ENCODE data around the gene IVD. TPM values are rescaled to one million over a fixed set of nuclear protein-coding genes. Genes with fewer than 3 reads are reported as not detected.

The IVD gene
- total and polyA plus RNA-seq, 9 of the 15 experiments (the other 6 are each of a cell fraction or from before 2014, with no cell fraction given): 0.15 to 4.5 (median 2.4) TPM

- Histone ChIP-seq H3K9me3 (replicated peaks; ENCODE audit: control insufficient read depth, insufficient read depth, low read depth, low read length) (no peaks in the 10 kb centered on the region), H3K36me3 (ENCODE audit: control insufficient read depth, insufficient read depth, low read length) (no peaks in the 10 kb centered on the region), H3K9me1 (ENCODE audit: control insufficient read depth, insufficient read depth, low read length) (no peaks in the 10 kb centered on the region), H3K27ac (ENCODE audit: extremely low read depth, low read depth, low read length) (no peak overlapping the region), H4K20me1 (replicated peaks; ENCODE audit: control insufficient read depth, insufficient read depth, low read length) (no peaks in the 10 kb centered on the region), H3K9ac (ENCODE audit: insufficient read depth in 1 of 2, low read depth in 2 of 2, low read length in 2 of 2) (peak overlapping the region; percentile 58 to 93; a peak in 3 of 4 replicates), H3K27me3 (ENCODE audit: control insufficient read depth in 2 of 2, insufficient read depth in 2 of 2, low read length in 2 of 2) (peaks cover 0 to 16% of the 10 kb centered on the region in 2 experiments; a peak in 3 of 5 replicates), H2AFZ (ENCODE audit: low read depth, low read length) (peak overlapping the region; percentile 100), H3K79me2 (ENCODE audit: control insufficient read depth, insufficient read depth, low read length) (no peaks in the 10 kb centered on the region), H3K4me1 (replicated peaks in 1 of 2; ENCODE audit: control insufficient read depth in 2 of 2, insufficient read depth in 2 of 2, low read length in 2 of 2) (peaks cover 9 to 42% of the 10 kb centered on the region in 2 experiments), H3K4me3 (no peak overlapping the region), H3K4me2 (ENCODE audit: insufficient read depth, low read length) (no peak overlapping the region)
- 76% methylated on average over 21 of the region's 24 CpGs for WGBS (ENCODE audit: insufficient coverage, low coverage, missing lambda C conversion rate)
- in situ Hi-C loops (cut with MboI): no loop called here
- no peak for DNase-seq (ENCODE audit: extremely low read depth in 1 of 4, low spot score in 3 of 4)
- ChIA-PET CTCF (ENCODE audit: low intra/inter-chr PET ratio) (interaction anchor here (0.7 to 3.6 kb wide), 4 partner anchors 8 to 151 kb away, joined by 3 to 23 read pairs (median 6); no protein-coding TSS in a partner anchor), POLR2A (interaction anchor here (0.8 to 1.4 kb wide), 3 partner anchors 11 to 96 kb away, joined by 3 to 5 read pairs (median 3); no protein-coding TSS in a partner anchor)
- no peak for FAIRE-seq
- intact Hi-C loops (cut with micrococcal nuclease): no loop called here
- TF ChIP-seq NR3C1 (CRISPR knock-in tag; IDR thresholded peaks at IDR 0.05): 0 out of 2 replicates have a peak, but pooled peaks have one; percentile 1
- TF ChIP-seq CTCFL (IDR thresholded peaks at IDR 0.05; ENCODE audit: borderline replicate concordance, insufficient read depth, low read depth, low read length, poor library complexity, severe bottlenecking): no peak
- TF ChIP-seq SNRNP70 (optimal IDR thresholded peaks at IDR 0.05; ENCODE audit: low read depth, low read length): no peak
- 0 out of 2 replicates have a peak, but pooled peaks have one; percentile 13 for TF ChIP-seq THAP12 (CRISPR knock-in tag; IDR thresholded peaks at IDR 0.05)
- TF ChIP-seq FOXA3 (CRISPR knock-in tag; conservative IDR thresholded peaks at IDR 0.05 in 1 of 2, IDR thresholded peaks at IDR 0.05 in 1 of 2): 0 out of 4 replicates have a peak, but pooled peaks of 1 of the 2 experiments have one; percentile 14
- TF ChIP-seq NR0B1 (IDR thresholded peaks at IDR 0.05; ENCODE audit: partially characterized antibody): no peak
- no TSS peak for BruUV-seq (replicated peaks)
- no peak for ATAC-seq
These were observed 36.7 kb upstream of the IVD start for GRCh38 chr15:40368719-40369473.
